ENCODE measurements around the gene LYG2.

DNA sequence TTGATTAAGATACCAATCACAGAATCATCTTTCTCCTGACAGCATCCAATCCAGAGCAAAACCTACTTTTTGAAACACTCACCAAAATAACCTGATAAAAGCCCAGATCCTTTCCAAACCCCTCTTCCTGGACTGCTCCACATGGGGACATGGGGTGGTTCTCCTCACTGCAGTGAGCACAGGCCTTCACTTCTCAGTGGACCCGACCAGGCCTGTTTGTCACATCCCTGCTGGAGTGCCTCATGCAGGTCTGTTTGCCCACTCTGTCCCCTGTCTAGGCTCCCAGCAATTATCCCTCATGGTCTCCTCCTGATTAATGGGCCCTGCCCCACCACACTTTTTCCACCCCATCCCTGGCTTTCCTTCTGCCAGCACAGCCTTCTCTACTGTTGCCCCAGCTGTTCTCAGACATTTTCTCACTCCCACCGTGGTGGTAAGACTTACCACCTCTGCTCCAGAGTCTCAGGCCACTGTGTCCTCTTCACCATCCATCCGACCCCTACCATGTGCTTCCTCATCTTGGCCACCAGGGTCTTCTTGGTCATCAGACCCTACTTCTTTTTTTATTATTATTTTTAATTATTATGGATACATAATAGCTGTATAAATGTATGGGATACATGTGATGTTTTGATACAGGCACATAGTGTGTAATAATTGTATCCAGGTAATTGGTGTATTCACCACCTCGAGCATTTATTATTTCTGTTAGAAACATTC lies 53.3 kb downstream of the LYG2 start:
- TF ChIP-seq, protein P1, sequence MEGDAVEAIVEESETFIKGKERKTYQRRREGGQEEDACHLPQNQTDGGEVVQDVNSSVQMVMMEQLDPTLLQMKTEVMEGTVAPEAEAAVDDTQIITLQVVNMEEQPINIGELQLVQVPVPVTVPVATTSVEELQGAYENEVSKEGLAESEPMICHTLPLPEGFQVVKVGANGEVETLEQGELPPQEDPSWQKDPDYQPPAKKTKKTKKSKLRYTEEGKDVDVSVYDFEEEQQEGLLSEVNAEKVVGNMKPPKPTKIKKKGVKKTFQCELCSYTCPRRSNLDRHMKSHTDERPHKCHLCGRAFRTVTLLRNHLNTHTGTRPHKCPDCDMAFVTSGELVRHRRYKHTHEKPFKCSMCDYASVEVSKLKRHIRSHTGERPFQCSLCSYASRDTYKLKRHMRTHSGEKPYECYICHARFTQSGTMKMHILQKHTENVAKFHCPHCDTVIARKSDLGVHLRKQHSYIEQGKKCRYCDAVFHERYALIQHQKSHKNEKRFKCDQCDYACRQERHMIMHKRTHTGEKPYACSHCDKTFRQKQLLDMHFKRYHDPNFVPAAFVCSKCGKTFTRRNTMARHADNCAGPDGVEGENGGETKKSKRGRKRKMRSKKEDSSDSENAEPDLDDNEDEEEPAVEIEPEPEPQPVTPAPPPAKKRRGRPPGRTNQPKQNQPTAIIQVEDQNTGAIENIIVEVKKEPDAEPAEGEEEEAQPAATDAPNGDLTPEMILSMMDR (IDR thresholded peaks at IDR 0.05 in 8 of 11, conservative IDR thresholded peaks at IDR 0.05 in 3 of 11) = no peak
- TF ChIP-seq POLR2AphosphoS5 (IDR thresholded peaks at IDR 0.05) = no peak
